Daoy (cell line): ENCODE measurements around the gene PACSIN2. TPM values are rescaled to one million over a fixed set of nuclear protein-coding genes. Genes with fewer than 3 reads are reported as not detected.
"Not testable (repeated sequence)": the region's sequence is repeated elsewhere in the genome, so short reads cannot be mapped to it uniquely, and the experiment has no call there.

Source experiments
- DNase-seq: peaks from one replicate; pipeline ENCODE4 v3.0.0-alpha.2; 2015; ENCODE audit warnings: low read depth
- total RNA-seq: library from RNA; depleted of rRNA; stranded (reverse); fragments of >200 nt; shearing (Covaris generic); gene quantifications from 2 replicates; pipeline ENCODE4 v1.2.3, GENCODE V29; 2014

The PACSIN2 gene
- total RNA-seq, 1 experiment from 2014 or later = 47.0 TPM

DNA sequence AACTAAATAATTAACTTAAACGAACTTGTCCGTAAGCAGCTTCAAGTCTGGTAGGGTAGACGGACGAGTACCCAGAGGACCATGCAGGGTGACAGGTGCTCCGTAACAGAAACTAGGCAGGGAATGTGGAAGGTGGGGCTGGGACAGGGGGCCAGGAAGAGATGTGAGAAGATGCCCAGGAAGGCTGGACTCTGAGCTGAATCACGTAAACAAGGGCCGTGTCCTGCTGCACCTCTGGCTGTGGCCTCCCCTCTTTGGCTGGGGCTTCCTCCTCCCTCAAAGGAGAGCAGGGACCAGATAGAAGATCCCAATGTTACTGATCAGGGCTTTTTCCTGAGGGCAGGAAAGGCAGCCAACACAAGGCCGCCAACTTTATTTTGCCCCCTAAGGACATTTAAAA lies 47.9 kb downstream of the PACSIN2 start:
- DNase-seq = no peak

DNA sequence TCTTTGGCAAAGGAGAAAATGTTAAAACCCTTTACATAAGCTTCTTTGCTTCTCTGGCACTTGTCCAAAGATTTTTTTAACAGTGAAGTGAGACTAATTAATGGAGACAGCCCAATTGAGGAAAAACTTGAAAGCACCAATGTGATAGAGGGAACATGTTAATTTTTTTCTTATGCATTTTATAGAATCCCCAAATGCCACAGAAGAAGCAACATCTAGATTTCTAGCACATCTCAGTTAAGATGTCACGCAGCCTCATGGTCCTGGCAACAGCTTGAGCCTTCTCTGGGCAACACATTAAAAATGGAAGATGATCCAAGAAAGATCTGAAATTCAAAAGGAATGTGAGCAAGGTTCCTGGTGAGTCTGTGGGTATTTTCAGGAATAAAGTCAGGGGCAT lies 48.5 kb downstream of the PACSIN2 start:
- DNase-seq = no peak

DNA sequence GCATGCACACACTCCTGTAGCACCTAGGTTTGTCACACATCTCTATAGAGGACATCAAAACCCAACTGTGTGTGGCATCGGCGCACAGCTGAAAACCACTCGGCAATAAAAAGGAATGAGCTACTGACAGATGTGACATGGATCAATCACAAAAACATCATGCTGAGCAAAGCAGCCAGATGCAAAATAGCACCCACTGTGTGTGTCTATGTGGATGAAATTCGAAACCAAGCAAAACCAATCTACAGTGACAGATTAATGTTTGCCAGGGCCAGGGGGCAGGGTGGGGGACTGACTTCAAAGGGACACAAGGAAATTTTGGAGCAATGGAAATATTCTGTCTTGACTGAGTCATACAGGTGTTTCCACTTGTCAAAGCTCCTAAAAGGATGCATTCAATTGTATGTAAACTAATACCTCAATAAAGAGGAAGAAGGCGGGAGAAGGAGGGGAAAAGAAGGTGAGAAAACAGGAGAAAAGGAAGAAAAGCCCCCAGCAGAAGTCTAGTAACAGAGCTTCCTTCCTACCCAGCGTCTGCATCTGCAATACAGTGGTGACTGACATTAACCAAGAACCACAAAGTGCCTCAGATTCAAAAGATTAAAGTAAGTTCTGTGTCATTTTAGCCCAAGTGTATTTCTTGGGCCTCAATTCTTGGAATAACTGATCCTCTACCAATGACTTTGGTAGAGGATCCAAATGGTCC lies 49.8 kb downstream of the PACSIN2 start:
- DNase-seq = no peak

DNA sequence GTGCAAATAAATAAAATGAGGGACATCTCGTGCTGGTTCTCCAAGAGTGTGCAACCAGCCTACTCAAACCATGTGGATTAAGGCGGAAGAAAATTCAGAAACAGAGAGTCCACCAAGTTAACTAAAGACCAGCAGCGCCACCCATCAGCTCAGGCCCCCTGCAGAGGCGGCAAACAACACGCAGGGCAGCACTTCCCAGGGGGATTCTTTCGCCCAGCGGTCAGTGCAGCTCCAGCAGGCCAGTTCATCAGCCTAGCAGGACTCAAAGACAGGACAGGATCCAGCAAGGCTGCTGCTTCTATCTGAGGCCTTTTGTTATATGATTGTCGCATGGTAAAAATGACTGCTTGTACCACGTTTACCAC lies 51.7 kb downstream of the PACSIN2 start:
- no peak for DNase-seq

DNA sequence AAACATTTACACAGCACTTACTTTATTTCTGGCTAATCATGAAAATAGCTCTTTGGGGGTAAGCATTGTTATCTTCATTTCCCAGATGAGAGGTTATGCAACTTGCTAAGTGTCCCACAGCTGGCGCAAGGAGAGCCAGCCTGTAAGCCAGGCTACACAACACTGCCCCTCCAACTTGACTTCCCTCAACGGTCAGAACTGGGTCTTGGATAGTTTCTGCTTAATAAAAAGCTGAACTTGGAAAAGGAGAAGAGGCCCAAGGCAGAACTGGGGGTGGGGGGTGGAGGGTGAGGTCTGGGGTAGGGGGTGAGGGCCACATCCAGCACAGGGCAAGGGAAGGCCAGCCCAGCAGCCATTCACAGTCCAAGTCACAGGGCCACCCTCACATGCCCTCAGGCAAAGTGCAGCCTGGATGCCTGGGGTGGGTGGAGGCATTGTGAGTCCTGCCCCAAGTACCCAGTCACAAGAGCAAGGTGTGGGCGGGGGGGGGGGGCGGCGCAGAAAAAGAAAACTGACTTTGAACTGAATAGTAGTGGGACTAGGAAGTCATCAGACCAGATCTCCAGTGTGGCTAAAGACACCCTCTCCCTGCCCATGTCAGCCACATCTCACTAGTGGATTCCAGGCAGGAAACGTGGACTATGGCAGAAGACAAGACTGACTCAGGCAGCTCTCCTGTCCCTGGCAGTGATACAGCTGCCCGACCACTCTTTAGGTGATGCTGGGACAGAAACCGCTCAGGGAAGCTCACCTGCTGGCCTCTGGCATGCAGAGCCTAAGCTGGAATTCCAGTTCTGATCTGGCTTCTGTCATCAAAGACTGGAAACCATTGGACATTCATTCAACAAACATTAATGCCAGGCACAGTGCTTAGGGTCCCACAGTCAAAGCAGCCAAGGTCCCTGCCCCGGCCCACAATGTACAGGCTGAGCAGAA lies 52.4 kb downstream of the PACSIN2 start:
- peak; percentile 39 for DNase-seq

DNA sequence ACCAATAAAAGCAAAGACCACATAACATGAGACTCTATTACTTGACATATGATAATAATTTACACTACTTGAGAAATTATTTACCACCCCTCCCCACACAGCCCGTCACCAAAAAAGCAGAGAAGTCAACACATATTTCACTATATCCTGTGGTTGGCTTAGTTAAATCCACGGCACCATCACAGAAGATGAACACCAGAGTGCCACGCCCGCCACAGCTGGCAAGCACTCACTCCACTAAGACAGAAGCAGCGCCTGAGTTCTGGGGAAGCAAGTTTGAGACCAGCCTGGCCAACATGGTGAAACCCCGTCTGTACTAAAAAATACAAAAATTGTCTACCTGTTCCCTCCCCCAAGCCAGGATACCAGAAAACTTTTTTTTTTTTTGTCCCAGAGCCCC lies 53.1 kb downstream of the PACSIN2 start:
- DNase-seq = no peak

DNA sequence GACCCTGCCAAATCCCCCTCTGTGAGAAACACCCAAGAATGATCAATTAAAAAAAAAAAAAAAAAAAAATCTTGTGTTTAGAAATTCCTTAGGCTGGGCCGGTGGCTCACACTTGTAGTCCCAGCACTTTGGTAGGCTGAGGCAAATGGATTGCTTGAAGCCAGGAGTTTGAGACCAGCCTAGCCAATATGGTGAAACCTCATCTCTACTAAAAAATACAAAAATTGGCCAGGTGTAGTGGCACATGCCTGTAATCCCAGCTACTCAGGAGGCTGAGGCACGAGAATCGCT lies 53.6 kb downstream of the PACSIN2 start:
- DNase-seq = not testable (repeated sequence)

DNA sequence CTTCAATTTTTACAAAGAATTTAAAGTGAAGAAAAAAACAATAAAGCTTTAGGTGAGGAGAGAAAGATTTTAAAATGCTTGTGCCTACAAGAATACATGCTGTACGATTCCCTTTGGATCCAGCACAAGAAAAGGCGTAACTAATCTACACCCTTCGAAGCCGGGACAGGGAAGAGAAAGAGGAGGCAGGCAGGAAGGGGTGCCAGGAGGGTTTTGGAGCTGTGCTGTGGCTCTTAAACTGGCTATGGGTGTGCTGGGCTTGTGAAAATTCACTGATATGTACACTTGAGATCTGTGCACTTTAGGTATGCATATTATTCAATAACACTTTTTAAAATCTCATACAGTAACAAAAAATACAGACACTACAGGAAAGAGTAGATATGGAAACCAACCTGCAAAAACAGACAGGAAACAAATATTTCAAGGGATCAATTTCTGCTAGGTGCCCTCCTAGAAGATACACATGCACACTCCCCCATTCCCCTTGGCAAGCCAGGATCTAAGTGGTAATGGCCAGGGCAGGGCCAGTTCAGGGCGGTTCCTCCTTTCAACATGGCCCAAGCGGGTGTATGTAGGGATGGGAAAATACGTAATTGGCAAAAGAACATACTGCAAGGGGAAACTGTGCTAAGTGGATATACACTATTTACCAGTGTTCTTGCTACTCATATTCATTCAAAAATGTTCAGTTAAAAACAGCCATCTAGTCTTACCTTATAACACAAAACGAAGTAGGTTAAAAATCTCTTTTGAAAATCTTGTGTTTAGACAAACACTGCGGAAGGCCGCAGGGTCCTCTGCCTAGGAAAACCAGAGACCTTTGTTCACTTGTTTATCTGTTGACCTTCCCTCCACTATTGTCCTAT lies 54.2 kb downstream of the PACSIN2 start:
- no peak for DNase-seq

DNA sequence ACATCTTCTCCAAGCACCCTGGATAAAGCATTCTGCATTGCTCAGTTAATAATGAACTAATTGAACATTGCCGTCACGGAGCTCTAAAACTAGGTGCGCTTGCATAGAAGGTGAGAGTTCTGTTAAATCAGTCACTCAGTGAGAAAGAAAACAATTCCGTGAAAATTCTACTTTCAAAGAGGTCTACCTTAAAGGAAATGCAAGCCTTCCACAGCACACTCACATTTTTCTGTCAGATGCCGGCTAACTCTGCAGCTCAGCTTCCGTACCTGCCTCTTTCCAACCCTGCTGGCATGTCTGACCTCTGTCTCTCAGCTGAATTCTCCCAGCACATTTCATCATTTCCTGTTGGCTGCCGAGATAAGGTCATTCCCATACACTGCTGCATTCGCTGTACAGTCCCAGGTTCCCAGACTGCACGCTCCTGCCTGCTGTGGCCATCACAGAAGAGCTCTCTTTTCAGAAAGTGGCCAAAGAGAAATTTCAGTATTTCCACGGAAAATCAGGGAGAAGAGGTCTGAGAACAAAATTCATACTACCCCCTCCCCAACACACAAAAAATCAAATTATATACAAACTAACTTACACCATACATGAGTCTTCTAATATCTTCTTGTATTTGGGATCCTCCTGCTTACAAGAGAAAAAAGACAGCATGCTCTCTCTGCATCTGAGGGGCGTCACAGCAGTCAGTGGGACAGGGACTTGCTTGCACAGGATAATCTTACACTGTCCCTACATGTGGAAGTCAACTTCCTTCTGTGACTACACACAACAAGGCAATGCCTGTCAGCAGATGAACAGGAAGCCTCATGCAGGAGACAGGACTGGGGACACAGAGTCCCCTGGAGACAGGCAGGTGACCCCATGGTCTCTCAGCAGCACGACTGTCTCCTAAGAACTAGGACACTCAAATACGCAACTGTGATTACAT lies 55.1 kb downstream of the PACSIN2 start:
- DNase-seq = peak; percentile 82

DNA sequence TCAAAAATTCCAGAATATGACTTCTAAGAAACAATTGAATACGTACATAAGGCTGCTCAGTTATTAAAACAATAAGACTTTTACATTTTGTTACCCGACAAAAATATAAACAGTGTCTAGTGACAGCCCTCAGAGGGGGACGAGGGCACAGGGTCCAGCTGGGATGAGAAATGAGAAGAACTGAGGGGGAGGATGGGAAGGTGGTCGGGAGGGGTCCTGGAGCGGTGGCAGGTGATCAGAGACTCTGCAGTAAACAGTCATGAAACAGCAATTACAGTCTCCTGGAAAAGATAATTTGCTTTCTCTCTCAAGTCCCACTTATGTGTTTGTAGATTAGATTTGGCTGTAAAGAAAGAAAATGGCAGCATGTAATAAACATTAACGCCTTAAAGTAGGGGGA lies 56.0 kb downstream of the PACSIN2 start:
- DNase-seq = no peak

DNA sequence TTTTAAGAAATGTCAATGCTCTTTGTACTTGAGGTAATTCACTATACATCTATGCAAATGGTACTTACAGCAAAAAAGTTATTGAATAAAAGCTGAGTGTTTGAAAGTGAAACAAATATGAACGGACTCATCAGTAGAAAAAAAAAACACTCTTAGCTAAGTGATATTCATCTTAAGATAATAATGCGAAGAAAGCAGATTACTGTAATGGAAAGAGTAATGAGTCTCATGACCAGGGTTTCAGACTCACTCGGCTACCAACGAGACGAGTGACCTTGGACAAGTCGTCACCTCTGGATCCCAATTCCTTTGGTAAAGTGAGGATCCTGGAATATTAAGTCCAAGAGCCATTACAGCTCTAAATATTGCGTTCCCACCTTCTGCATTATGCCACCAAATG lies 57.0 kb downstream of the PACSIN2 start:
- DNase-seq = no peak

DNA sequence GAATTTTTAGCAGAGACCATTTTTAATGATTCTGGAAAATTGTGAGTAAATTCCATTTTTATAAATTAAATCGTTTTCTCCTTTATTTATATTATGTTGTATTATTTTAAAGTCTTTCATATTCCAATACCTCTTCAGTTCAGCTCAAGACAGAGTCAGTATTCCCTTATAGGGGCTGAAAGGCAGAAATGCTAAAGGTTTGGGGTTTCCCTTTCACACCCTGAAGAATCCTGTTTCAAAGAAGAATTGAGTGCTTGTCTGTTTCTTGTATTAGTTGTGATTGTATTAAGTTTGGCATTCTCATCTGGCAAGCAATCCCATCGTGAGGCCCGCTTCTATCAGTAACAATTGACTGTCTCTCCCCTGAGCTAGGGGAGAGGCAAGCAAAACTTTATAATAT lies 57.4 kb downstream of the PACSIN2 start:
- DNase-seq = no peak

DNA sequence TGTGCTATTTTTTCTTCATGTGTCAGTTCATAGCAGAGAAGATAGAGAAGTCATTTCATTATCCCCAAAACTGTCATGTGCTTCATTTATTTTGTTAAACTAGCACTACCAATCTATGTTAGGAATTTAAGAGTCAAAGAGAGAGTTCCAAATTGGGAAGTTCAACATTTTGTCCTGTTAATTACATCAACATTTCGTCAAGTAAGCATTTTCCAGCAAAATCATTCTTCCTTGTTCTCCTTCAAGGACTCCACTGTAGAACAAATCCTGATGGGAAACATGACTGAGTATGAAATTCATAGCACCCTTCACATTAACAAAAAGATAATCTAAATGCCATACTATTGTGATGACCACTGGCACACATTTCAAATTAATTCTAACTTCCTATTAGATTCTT lies 59.1 kb downstream of the PACSIN2 start:
- DNase-seq = no peak

DNA sequence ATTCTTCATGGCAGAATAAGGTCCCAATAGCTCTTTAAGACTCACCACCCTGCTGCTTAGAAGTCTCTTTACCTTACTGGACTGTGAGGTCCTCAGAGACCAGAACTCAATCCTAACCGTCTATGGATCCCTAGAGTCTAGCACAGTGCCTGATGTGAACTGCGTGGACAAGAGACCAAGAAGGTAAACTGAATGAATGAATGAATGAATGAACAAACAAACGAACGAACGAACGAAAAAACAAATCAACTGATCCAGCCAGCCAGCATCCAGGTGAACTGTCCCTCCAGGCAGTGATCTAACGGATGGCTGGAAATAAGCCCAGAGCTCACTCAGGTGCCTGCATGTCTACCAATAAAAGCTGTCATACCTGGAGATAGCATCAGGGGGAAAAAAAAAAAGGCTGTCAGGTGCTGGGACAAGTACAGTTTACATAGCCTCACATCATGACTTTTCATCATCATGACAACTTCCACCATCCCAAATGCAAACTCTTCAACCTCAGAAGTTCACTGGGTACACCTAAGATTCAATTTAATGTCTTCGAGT lies 59.8 kb downstream of the PACSIN2 start:
- DNase-seq = no peak

DNA sequence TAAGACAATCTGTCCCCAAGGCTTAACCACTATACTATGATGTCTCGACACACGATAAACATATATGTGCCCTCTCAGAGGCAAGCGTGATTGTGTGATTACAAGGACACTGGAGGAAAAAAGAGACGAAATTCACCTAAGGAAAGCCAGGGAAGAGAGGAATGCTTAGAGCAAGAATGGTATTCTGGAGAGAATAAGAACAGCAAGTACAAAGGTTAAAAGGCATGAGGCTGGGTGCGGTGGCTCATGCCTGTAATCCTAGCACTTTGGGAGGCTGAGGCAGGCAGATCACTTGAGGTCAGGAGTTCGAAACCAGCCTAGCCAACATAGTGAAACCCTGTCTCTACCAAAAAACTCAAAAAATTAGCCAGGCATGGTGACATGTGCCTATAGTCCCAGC lies 61.2 kb downstream of the PACSIN2 start:
- DNase-seq = not testable (repeated sequence)

DNA sequence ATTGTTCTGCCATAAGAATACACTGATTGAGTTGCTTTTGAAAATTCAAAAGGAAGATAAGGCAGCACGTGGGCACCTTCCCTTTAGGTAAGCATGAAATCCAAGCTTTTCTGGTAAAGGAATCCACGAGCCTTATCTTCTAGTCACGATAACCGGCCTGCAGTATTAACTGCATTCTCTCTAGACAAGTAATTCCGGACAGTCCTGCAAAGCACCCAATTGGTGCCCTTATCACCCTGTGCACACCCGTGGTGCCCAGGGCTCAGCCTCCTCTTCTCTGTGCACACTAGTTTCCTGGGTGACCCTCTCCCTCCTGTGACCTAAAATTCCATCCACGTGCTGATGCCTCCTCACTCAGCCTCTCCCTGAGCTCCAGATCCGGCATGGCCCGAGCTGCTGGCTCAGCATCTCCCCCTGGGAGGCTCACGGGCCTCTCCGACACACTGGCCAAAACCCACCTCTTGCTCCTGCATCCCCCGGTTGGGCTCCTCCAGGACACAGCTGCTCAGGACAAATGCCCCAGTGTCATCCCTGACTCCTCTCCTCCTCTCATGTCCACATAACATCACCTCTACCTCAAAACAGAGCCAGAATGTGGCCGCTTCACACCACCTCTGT lies 63.7 kb downstream of the PACSIN2 start:
- DNase-seq = no peak

DNA sequence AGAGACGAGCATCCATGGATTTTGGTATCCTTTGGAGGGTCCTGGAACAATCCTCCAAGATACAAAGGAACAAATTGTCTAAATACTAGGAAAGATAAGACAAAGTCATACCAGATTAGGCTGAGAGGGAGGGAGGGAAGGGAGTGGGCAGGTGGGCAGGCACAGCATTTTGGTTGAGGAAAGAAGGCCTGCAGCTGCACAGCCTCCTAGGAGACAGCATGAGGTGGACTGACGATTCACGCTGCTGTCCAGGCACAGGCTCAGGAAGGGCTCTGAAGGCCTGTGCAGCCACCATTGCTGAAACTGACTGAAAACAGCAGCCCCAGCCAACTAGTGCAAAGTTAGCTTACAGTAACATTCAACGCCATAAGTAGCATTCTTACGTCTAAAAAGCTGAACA lies 64.7 kb downstream of the PACSIN2 start:
- no peak for DNase-seq

DNA sequence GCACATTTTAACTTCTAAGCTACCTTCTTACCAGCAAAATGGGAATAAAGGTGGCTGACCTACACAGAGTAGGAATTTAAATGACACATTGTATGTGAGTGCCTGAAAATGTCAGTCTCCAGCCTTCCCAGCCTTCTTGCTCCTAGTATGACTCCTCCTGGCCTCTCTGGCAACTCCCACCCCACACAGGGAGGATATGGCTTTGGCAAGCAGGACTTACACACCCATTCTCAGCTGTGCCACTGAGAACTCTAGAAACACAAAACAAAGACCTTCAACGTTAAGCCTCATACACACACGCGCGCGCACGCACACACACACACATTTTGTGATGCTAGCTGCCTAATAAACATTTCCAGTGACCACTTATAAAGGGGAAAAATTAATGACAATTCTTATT lies 65.8 kb downstream of the PACSIN2 start:
- peak; percentile 78 for DNase-seq

DNA sequence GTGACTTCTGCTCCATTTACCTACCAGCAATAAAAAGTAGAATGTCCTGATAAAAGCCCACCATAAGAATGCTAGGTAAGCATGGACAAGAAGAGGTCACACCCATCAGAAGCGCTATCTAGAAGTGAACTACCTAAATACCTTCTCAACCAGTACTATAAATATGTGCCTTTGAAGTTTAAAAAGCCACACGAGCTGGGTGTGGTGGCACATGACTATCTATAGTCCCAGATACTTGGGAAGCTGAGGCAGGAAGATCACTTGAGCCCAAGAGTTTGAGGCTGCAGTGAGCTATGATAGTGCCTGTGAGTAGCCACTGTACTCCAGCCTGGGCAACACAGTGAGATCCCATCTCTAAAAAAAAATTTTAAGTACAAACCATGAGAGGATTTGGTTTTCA lies 66.7 kb downstream of the PACSIN2 start:
- no peak for DNase-seq

DNA sequence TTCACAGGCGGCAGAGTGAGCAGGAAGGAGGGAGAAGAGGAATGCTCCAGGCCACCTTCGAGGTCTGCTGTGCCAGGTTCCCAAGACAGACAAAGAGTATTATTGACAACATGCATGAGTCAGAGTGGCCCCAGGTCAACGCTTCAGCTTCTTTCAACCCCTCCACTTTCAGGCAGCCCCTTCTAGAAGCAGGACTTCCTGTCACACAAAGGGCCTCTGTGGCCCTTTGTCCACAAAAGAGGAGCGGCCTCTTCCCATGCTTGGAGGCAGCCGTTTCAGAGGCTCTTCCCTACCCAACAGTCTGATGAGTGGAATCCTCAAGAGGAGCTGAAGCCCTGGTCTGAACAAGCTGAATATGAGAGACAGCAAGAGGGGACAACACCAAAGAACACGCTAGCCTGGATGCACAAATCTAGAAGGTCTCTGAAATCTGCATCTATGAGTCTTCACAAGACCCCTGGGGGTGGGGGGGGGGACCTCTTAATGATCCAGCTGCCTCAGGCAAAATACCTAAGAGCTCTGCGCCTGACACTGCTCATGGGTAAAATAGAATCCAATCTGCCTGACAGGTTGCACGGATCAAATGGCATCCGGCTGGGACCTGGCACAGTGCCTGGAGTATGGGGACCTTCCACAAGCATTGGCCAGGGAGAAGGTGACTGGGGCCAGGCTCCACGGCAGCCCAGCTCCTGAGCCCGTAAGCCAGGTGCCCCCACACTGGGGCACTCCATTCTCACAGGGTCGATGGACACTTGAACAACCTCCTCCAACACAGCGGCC lies 67.5 kb downstream of the PACSIN2 start:
- DNase-seq = peak; percentile 74
